Prostate gland (tissue), 2 donors: ENCODE data around the gene FAM177A1.
"Not testable (repeated sequence)": the region's sequence is repeated elsewhere in the genome, so short reads cannot be mapped to it uniquely, and the experiment has no call there.

Source experiments
- CTCF ChIP-seq, 4 experiments: fragments of 200-600 bp in 2 of 4; fragments of 450-650 bp in 2 of 4; sonication (generic) in 2 of 4; IDR thresholded peaks; 1 replicate in 3 of 4; 2 replicates in 1 of 4; pipeline ENCODE4 v1.5.1; 2016 to 2019; ENCODE audit warnings: antibody characterized with exemption in 4 of 4, mild to moderate bottlenecking in 2 of 4, moderate library complexity in 2 of 4
- POLR2AphosphoS5 ChIP-seq: sonication (generic); formaldehyde crosslinking; IDR thresholded peaks from one replicate; pipeline ENCODE4 v1.6.1; 2017; ENCODE audit warnings: antibody characterized with exemption

- not testable (repeated sequence) for TF ChIP-seq CTCF (IDR thresholded peaks at IDR 0.05); POLR2AphosphoS5
Measured at GRCh38 chr14:35061113-35061791, 15.2 kb downstream of the FAM177A1 start.
